HL-60 (cell line): ENCODE results near the gene LILRB2.

Source experiments
- DNase-seq, 2 experiments: peaks; one replicate each; pipeline ENCODE4 v3.0.0-alpha.2; 2010 to 2020; ENCODE audit warnings: low read depth in 1 of 2, low spot score in 1 of 2
- H3K27ac ChIP-seq: fragments of 250-450 bp; sonication (Bioruptor Pico); replicated peaks from 2 replicates; pipeline ENCODE4 v1.5.1; 2020; ENCODE audit warnings: mild to moderate bottlenecking, moderate library complexity
- H3K27me3 ChIP-seq: fragments of 250-450 bp; sonication (Bioruptor Pico); 2 replicates; pipeline ENCODE4 v1.5.1; 2021; ENCODE audit warnings: mild to moderate bottlenecking, moderate library complexity; ENCODE audit not compliant: insufficient read depth, poor library complexity, severe bottlenecking
- H3K4me3 ChIP-seq: replicated peaks from 2 replicates; pipeline ENCODE4 v1.5.1; 2011; ENCODE audit warnings: mild to moderate bottlenecking, control low read depth, low read length; ENCODE audit not compliant: insufficient read depth
- GABPA ChIP-seq: IDR thresholded peaks from 2 replicates; pipeline ENCODE4 v1.6.1; 2012; ENCODE audit warnings: low read depth
- POLR2AphosphoS5 ChIP-seq: IDR thresholded peaks from 2 replicates; pipeline ENCODE4 v1.6.1; 2012; ENCODE audit warnings: low read depth
- SPI1 ChIP-seq: IDR thresholded peaks from 2 replicates; pipeline ENCODE4 v1.6.1; 2012; ENCODE audit warnings: low read depth, mild to moderate bottlenecking, borderline replicate concordance
- TF ChIP-seq, protein P1 (sequence below): IDR thresholded peaks from 2 replicates; pipeline ENCODE4 v1.6.1; 2012; ENCODE audit warnings: low read depth; ENCODE audit not compliant: insufficient replicate concordance
- TF ChIP-seq, protein P2 (sequence below): IDR thresholded peaks from one replicate; pipeline ENCODE4 v1.5.1; 2011; ENCODE audit warnings: low read length, control low read depth, inconsistent platforms; ENCODE audit not compliant: insufficient read depth

LILRB2 gene

DNA sequence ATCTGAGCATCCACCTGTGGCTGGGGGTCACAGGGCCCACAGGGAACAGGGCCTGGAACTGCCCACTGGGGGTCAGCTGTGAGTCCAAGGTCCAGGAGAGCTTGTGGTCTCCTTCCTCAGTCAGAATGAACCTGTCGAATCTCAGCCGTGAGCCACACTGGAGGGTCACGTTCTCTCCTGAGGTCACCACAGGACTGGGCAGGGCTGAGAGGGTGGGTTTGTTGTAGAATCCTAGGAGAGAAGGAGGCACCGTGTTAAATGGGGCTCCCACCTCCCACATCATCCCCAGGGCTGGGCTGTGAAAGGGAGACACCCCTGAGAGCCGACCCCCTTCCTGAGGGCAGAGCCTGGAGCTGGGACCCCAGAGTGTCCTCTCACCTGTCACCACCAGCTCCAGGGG is 30.6 kb upstream of the LILRB2 start:
- TF ChIP-seq, protein P1, sequence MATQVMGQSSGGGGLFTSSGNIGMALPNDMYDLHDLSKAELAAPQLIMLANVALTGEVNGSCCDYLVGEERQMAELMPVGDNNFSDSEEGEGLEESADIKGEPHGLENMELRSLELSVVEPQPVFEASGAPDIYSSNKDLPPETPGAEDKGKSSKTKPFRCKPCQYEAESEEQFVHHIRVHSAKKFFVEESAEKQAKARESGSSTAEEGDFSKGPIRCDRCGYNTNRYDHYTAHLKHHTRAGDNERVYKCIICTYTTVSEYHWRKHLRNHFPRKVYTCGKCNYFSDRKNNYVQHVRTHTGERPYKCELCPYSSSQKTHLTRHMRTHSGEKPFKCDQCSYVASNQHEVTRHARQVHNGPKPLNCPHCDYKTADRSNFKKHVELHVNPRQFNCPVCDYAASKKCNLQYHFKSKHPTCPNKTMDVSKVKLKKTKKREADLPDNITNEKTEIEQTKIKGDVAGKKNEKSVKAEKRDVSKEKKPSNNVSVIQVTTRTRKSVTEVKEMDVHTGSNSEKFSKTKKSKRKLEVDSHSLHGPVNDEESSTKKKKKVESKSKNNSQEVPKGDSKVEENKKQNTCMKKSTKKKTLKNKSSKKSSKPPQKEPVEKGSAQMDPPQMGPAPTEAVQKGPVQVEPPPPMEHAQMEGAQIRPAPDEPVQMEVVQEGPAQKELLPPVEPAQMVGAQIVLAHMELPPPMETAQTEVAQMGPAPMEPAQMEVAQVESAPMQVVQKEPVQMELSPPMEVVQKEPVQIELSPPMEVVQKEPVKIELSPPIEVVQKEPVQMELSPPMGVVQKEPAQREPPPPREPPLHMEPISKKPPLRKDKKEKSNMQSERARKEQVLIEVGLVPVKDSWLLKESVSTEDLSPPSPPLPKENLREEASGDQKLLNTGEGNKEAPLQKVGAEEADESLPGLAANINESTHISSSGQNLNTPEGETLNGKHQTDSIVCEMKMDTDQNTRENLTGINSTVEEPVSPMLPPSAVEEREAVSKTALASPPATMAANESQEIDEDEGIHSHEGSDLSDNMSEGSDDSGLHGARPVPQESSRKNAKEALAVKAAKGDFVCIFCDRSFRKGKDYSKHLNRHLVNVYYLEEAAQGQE: no peak
- H3K4me3 ChIP-seq: no peak overlapping the region

DNA sequence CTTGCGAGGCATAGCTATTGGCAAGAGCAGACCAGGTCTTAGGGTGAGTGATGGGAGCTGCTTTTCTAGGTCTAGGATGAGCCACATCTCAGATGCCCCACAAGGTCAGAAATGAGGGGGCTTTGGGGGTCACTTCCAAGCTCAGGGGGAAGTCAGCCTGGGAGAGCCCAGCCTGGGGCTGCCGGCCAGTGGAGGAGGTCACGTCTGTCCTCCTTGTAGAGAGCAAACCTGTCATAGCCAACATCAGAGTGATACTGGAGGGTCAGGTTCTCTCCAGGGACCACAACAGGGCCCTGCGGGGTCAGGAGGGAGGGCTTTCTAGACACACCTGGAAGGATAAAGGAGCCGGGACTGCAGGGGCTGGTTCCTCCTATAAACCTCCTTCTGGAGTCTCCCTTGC is 29.6 kb upstream of the LILRB2 start:
- Histone ChIP-seq H3K27ac (no peak overlapping the region), H3K4me3 (no peak overlapping the region), H3K27me3 (peaks cover 13% of the 10 kb centered on the region)
- no peak for DNase-seq
- no peak for TF ChIP-seq POLR2AphosphoS5
- TF ChIP-seq GABPA: no peak
- TF ChIP-seq SPI1: no peak
- TF ChIP-seq, protein P1: no peak
- TF ChIP-seq, protein P2, sequence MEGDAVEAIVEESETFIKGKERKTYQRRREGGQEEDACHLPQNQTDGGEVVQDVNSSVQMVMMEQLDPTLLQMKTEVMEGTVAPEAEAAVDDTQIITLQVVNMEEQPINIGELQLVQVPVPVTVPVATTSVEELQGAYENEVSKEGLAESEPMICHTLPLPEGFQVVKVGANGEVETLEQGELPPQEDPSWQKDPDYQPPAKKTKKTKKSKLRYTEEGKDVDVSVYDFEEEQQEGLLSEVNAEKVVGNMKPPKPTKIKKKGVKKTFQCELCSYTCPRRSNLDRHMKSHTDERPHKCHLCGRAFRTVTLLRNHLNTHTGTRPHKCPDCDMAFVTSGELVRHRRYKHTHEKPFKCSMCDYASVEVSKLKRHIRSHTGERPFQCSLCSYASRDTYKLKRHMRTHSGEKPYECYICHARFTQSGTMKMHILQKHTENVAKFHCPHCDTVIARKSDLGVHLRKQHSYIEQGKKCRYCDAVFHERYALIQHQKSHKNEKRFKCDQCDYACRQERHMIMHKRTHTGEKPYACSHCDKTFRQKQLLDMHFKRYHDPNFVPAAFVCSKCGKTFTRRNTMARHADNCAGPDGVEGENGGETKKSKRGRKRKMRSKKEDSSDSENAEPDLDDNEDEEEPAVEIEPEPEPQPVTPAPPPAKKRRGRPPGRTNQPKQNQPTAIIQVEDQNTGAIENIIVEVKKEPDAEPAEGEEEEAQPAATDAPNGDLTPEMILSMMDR: no peak

More for the DNA sequence above, 30.6 kb upstream of the LILRB2 start:
- H3K27me3 ChIP-seq: peaks cover 13% of the 10 kb centered on the region
- no peak for DNase-seq
- no peak overlapping the region for H3K27ac ChIP-seq

DNA sequence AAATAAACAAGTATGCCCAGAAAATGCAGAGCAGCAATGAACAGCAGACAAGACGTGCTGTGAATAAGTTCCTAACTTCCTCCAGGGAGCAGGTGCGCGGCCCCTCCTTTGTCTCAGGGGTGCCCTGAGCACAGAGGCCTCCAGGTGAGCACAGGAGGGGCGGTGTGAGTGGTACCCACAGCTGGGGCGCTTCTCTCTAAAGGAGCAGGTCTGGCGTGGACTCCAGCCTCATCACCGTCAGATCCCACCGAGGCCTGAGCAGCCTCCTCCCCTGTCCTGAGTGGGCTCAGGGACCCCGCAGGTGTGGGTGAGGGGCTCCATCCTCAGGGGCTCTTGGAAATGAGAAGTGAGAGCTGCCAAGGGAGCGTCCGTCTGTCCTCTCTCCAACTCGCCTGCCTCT is 28.9 kb upstream of the LILRB2 start:
- no peak for DNase-seq
- TF ChIP-seq SPI1: no peak
- TF ChIP-seq, protein P1: no peak
- TF ChIP-seq, protein P2: no peak
- no peak for TF ChIP-seq POLR2AphosphoS5
- Histone ChIP-seq H3K4me3 (no peak overlapping the region), H3K27me3 (peaks cover 13% of the 10 kb centered on the region), H3K27ac (no peak overlapping the region)
